Stimulated activated effector memory CD8-positive, alpha-beta T cell treated with anti-CD3 and anti-CD28 coated beads, Interleukin-12 subunit alpha, Interleukin-12 subunit beta, amount 100 ng/mL, for 72 hours (primary cell): Measurements from ENCODE around the gene MATN1.

Source experiments
- ATAC-seq: fragments of 150-1000 bp; cut with Tn5 transposase; 2 replicates; pipeline ENCODE4 v1.10.0; 2021
- DNase-seq, 2 donors: peaks; one replicate each; pipeline ENCODE4 v3.0.0; 2021 to 2022; ENCODE audit warnings: low spot score in 2 of 2
- H3K27ac Mint-ChIP-seq: one replicate; pipeline ENCODE4 v1.8.0; 2022; ENCODE audit warnings: mild to moderate bottlenecking, mixed read lengths
- H3K36me3 Mint-ChIP-seq: one replicate; pipeline ENCODE4 v1.8.0; 2022; ENCODE audit warnings: mild to moderate bottlenecking, mixed read lengths
- H3K4me1 Mint-ChIP-seq: one replicate; pipeline ENCODE4 v1.8.0; 2022; ENCODE audit warnings: mixed read lengths
- H3K4me3 Mint-ChIP-seq: one replicate; pipeline ENCODE4 v1.8.0; 2022; ENCODE audit warnings: mild to moderate bottlenecking, mixed read lengths
- H3K9me3 Mint-ChIP-seq: one replicate; pipeline ENCODE4 v1.8.0; 2022; ENCODE audit warnings: mixed read lengths

The MATN1 gene

GRCh38 chr1:30668546-30669327 lies 54.6 kb downstream of the MATN1 start:
- Mint-ChIP-seq H3K27ac (no peak overlapping the region), H3K4me1 (no peaks in the 10 kb centered on the region), H3K36me3 (no peaks in the 10 kb centered on the region), H3K9me3 (peaks cover 4% of the 10 kb centered on the region), H3K4me3 (no peak overlapping the region)
- DNase-seq: no peak
- ATAC-seq: no peak

DNA sequence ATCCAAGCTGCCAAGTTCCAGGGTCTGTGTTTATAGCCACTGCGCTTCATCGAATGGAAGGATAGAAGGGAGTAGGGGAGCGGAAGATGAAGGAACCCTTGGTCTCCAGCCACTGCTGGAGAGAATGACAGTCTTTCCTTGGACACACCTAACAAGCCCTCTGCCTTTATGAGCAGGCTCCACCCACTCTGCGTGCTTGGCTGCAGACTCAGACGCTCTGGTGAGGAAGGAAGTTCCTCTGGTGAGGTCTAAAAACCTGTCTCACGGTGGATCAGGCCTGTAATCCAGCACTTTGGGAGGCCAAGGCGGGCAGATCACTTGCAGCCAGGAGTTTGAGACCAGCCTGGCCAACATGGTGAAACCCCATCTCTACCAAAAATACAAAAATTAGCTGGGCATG lies 55.4 kb downstream of the MATN1 start:
- no peaks in the 10 kb centered on the region for H3K9me3 Mint-ChIP-seq
- no peak overlapping the region for H3K4me3 Mint-ChIP-seq
- H3K4me1 Mint-ChIP-seq: no peaks in the 10 kb centered on the region
- no peak overlapping the region for H3K27ac Mint-ChIP-seq
- ATAC-seq (no peak), DNase-seq (no peak)
- no peaks in the 10 kb centered on the region for H3K36me3 Mint-ChIP-seq

GRCh38 chr1:30666756-30667273 lies 56.6 kb downstream of the MATN1 start:
- DNase-seq: no peak
- no peaks in the 10 kb centered on the region for H3K36me3 Mint-ChIP-seq
- H3K4me3 Mint-ChIP-seq: no peak overlapping the region
- no peak overlapping the region for H3K27ac Mint-ChIP-seq
- H3K4me1 Mint-ChIP-seq: no peaks in the 10 kb centered on the region
- no peak for ATAC-seq
- no peaks in the 10 kb centered on the region for H3K9me3 Mint-ChIP-seq

GRCh38 chr1:30665216-30666010 lies 58.0 kb downstream of the MATN1 start:
- ATAC-seq: no peak
- no peak overlapping the region for H3K27ac Mint-ChIP-seq
- H3K36me3 Mint-ChIP-seq: no peaks in the 10 kb centered on the region
- no peak overlapping the region for H3K4me3 Mint-ChIP-seq
- no peak for DNase-seq
- no peaks in the 10 kb centered on the region for H3K9me3 Mint-ChIP-seq
- H3K4me1 Mint-ChIP-seq: no peaks in the 10 kb centered on the region

DNA sequence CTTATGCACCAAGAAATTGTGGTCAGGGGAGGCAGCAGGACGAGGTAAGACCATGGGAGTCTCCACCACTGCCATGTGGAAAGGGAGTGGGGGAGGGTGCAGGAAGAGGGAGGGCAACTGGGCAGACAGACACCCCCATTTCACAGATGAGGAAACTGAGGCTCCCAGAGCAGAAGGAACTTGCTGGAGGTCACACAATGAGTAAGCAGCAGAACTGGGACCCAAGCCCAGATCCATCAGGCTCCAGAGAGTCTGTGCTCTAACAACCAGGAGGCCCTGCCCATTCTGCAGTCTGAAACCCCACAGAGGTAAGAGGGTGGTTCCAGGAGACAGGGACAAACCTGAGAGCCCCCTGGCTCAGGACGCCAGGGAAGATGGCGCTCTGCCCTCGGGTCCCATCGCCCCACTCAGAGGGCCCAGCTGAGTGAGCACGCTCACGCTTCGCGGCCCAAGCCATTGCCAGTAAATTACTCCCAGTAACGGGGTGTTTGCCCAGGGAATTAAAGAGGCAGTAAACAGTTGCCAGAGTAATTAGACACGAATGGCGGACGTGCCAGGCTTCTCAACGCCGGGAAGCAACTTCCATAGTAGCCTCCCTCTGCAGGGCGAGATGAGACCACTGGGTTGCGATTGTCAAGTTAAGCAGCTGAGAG lies 59.2 kb downstream of the MATN1 start:
- Mint-ChIP-seq H3K9me3 (no peaks in the 10 kb centered on the region), H3K36me3 (no peaks in the 10 kb centered on the region), H3K4me1 (no peaks in the 10 kb centered on the region), H3K4me3 (no peak overlapping the region), H3K27ac (no peak overlapping the region)
- DNase-seq (no peak), ATAC-seq (no peak)

DNA sequence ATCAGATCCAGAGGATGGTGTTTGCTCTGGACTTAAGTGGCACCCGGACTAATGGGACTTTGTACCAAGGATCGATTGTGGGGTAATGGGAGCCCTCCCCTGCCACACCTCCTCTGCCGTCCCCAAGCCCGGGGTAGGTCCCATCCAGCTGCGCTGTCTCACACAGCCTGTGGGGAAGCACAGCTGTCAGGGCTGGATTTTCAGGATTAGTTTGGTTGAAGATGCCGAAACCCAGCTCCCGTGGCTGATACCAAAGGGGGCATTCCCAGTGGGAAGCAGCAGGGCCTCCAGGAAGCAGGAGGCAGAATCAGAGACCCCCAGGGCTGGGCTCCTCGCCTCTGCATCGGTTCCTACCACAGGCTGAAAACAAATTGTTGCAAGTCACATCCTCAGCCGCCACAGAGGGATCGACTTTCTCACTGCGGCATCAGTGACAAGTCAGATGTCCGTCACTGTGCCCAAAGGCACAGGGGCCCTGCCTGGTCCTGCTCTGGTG lies 59.7 kb downstream of the MATN1 start:
- ATAC-seq (no peak), DNase-seq (no peak)
- H3K36me3 Mint-ChIP-seq: no peaks in the 10 kb centered on the region
- no peaks in the 10 kb centered on the region for H3K9me3 Mint-ChIP-seq
- no peak overlapping the region for H3K4me3 Mint-ChIP-seq
- no peak overlapping the region for H3K27ac Mint-ChIP-seq
- H3K4me1 Mint-ChIP-seq: no peaks in the 10 kb centered on the region

GRCh38 chr1:30662291-30662840 lies 61.0 kb downstream of the MATN1 start:
- ATAC-seq: no peak
- Mint-ChIP-seq H3K4me3 (no peak overlapping the region), H3K4me1 (no peaks in the 10 kb centered on the region), H3K36me3 (no peaks in the 10 kb centered on the region), H3K9me3 (no peaks in the 10 kb centered on the region), H3K27ac (no peak overlapping the region)
- no peak for DNase-seq

DNA sequence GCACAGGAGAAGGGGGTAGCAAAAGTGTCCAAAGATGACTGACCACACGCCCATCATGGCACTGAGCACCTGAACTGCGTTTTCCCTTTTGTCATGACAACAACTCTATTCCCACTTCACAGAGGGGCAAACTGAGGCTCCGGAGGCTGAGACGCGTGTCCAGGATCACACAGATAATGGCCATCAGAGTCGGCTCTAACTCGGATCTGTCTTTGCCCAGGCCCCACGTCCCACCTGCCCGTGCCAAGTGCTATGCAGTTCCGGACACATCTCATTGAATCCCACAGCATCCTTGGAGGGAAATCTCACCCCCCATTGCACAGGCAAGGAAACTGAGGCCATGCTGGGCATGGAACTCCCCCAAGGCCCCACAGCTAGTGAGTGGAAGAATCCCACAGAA lies 62.1 kb downstream of the MATN1 start:
- no peaks in the 10 kb centered on the region for H3K4me1 Mint-ChIP-seq
- DNase-seq (no peak), ATAC-seq (no peak)
- no peak overlapping the region for H3K27ac Mint-ChIP-seq
- no peak overlapping the region for H3K4me3 Mint-ChIP-seq
- no peaks in the 10 kb centered on the region for H3K9me3 Mint-ChIP-seq
- no peaks in the 10 kb centered on the region for H3K36me3 Mint-ChIP-seq
